GM23338 (cell line): ENCODE data around the gene C12orf54. TPM values are rescaled to one million over a fixed set of nuclear protein-coding genes. Genes with fewer than 3 reads are reported as not detected.
"Not testable (repeated sequence)": the region's sequence is repeated elsewhere in the genome, so short reads cannot be mapped to it uniquely, and the experiment has no call there.

Experiments used
- ATAC-seq: fragments of 200-7000 bp; cut with Tn5 transposase; 3 replicates; pipeline ENCODE4 v1.9.1; 2020
- DNase-seq: peaks from one replicate; pipeline ENCODE4 v3.0.0-alpha.2; 2015; ENCODE audit warnings: low spot score
- H2AFZ ChIP-seq: fragments of 200-600 bp; sonication (generic); 2 replicates; pipeline ENCODE4 v1.8.0; 2016; ENCODE audit warnings: antibody characterized with exemption, mild to moderate bottlenecking, moderate library complexity
- H3F3A ChIP-seq: fragments of 200-600 bp; sonication (generic); replicated peaks from 2 replicates; pipeline ENCODE4 v1.8.0; 2017; ENCODE audit warnings: antibody characterized with exemption, mixed run types, low read depth
- H3K27ac ChIP-seq: fragments of 200-600 bp; sonication (generic); 2 replicates; pipeline ENCODE4 v1.6.1; 2016; ENCODE audit warnings: low read depth
- H3K27me3 ChIP-seq: fragments of 200-600 bp; sonication (generic); 2 replicates; pipeline ENCODE4 v1.8.0; 2016; ENCODE audit warnings: mild to moderate bottlenecking, mixed run types, moderate library complexity; ENCODE audit not compliant: insufficient read depth
- H3K36me3 ChIP-seq: fragments of 200-600 bp; sonication (generic); 2 replicates; pipeline ENCODE4 v1.8.0; 2016; ENCODE audit warnings: mild to moderate bottlenecking; ENCODE audit not compliant: insufficient read depth
- H3K4me1 ChIP-seq: fragments of 200-600 bp; sonication (generic); 2 replicates; pipeline ENCODE4 v1.8.0; 2016; ENCODE audit warnings: mild to moderate bottlenecking, moderate library complexity; ENCODE audit not compliant: insufficient read depth
- H3K4me2 ChIP-seq: fragments of 200-600 bp; sonication (generic); 2 replicates; pipeline ENCODE4 v1.7.1; 2017; ENCODE audit warnings: mixed run types
- H3K4me3 ChIP-seq: fragments of 200-600 bp; sonication (generic); 2 replicates; pipeline ENCODE4 v1.6.1; 2016; ENCODE audit warnings: mixed run types
- H3K79me2 ChIP-seq: fragments of 200-600 bp; sonication (generic); replicated peaks from 2 replicates; pipeline ENCODE4 v1.8.0; 2017; ENCODE audit warnings: mild to moderate bottlenecking; ENCODE audit not compliant: insufficient read depth
- H3K9me2 ChIP-seq: fragments of 200-600 bp; sonication (generic); 2 replicates; pipeline ENCODE4 v1.8.0; 2017; ENCODE audit not compliant: insufficient read depth
- H4K20me1 ChIP-seq: fragments of 200-600 bp; sonication (generic); replicated peaks from 2 replicates; pipeline ENCODE4 v1.8.0; 2017; ENCODE audit warnings: mild to moderate bottlenecking; ENCODE audit not compliant: insufficient read depth
- H3K27ac Mint-ChIP-seq: 2 replicates; pipeline ENCODE4 v1.8.0; 2020; ENCODE audit warnings: inconsistent platforms, mild to moderate bottlenecking, moderate library complexity, mixed read lengths
- H3K27me3 Mint-ChIP-seq: 3 replicates; pipeline ENCODE4 v1.8.0; 2022; ENCODE audit warnings: low read depth, mild to moderate bottlenecking, moderate library complexity, mixed read lengths, inconsistent platforms; ENCODE audit not compliant: insufficient read depth, poor library complexity
- H3K36me3 Mint-ChIP-seq: 3 replicates; pipeline ENCODE4 v1.8.0; 2021; ENCODE audit warnings: low read depth, mild to moderate bottlenecking, inconsistent platforms, moderate library complexity, mixed read lengths
- H3K4me1 Mint-ChIP-seq: 3 replicates; pipeline ENCODE4 v1.8.0; 2020; ENCODE audit warnings: mild to moderate bottlenecking, inconsistent platforms, mixed read lengths
- H3K4me3 Mint-ChIP-seq: 3 replicates; pipeline ENCODE4 v1.8.0; 2021; ENCODE audit warnings: moderate library complexity, mild to moderate bottlenecking, inconsistent platforms, mixed read lengths
- H3K9me3 Mint-ChIP-seq: 3 replicates; pipeline ENCODE4 v1.8.0; 2020; ENCODE audit warnings: moderate library complexity, mild to moderate bottlenecking, inconsistent platforms, mixed read lengths
- CREB1 ChIP-seq: fragments of 250-450 bp; sonication (Bioruptor Pico); IDR thresholded peaks from 2 replicates; pipeline ENCODE4 v1.5.0; 2020; ENCODE audit warnings: low read depth, mild to moderate bottlenecking, moderate library complexity
- EZH2 ChIP-seq: fragments of 200-600 bp; sonication (generic); IDR thresholded peaks from one replicate; pipeline ENCODE4 v1.8.0; 2017; ENCODE audit warnings: antibody characterized with exemption, mild to moderate bottlenecking, low read depth; ENCODE audit not compliant: unreplicated experiment
- EZH2phosphoT487 ChIP-seq: fragments of 200-600 bp; sonication (generic); IDR thresholded peaks from one replicate; pipeline ENCODE4 v1.8.1; 2018; ENCODE audit warnings: antibody characterized with exemption; ENCODE audit not compliant: unreplicated experiment
- NANOG ChIP-seq: IDR thresholded peaks from 2 replicates; pipeline ENCODE4 v1.6.1; 2016; ENCODE audit warnings: antibody characterized with exemption, borderline replicate concordance
- POLR2AphosphoS5 ChIP-seq: IDR thresholded peaks from 2 replicates; pipeline ENCODE4 v1.6.1; 2016; ENCODE audit warnings: antibody characterized with exemption, low read depth
- STAT1 ChIP-seq: IDR thresholded peaks from one replicate; pipeline ENCODE4 v1.6.1; 2016; ENCODE audit warnings: antibody characterized with exemption; ENCODE audit not compliant: unreplicated experiment
- ZNF331 ChIP-seq: fragments of 250-450 bp; sonication (Bioruptor Pico); IDR thresholded peaks from 2 replicates; pipeline ENCODE4 v1.5.0; 2020; ENCODE audit warnings: low read depth, mild to moderate bottlenecking, moderate library complexity
- polyA plus RNA-seq: library from polyadenylated mRNA; unstranded; fragments of >200 nt; fragmentation: Nextera tagmentation; extraction: Ambion mirVana; gene quantifications from 2 replicates; pipeline ENCODE4 v1.2.1, GENCODE V29; 2016
- total RNA-seq: library from RNA; depleted of rRNA; stranded (reverse); fragments of >200 nt; shearing (Covaris generic); gene quantifications from 2 replicates; pipeline ENCODE4 v1.2.3, GENCODE V29; 2014
- TF ChIP-seq, protein P1 (sequence below): IDR thresholded peaks from one replicate; pipeline ENCODE4 v1.6.1; 2018; ENCODE audit warnings: antibody characterized with exemption; ENCODE audit not compliant: unreplicated experiment

C12orf54 gene
- total and polyA plus RNA-seq, 2 experiments from 2014 or later, result not detected

DNA sequence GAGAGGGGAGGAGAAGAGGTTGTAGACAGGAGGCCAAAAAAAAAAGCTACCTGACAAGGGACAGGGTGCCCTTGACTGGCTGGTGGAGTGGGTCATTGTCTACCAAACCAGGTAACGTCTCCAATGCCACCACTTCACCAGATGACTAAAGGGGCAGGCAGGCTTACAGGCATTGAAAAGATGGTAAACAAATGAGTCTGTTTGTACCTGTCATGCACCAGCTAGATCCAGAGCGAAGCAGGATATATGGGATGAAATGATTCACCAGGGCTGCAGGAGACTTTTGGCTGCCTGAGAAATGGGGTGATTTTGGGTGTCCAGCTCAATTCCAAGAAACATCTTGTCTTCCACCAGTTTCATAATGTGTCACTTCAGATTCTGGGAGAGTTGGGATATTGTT lies 4.0 kb downstream of the C12orf54 start:
- Histone ChIP-seq H3K27ac (no peak overlapping the region), H3K36me3 (no peaks in the 10 kb centered on the region; the same call in 1 of the 2 replicates), H3F3A (no peaks in the 10 kb centered on the region), H3K27me3 (no peaks in the 10 kb centered on the region), H2AFZ (no peak overlapping the region), H3K4me3 (no peak overlapping the region), H3K4me2 (no peak overlapping the region), H3K4me1 (no peaks in the 10 kb centered on the region), H4K20me1 (no peaks in the 10 kb centered on the region), H3K79me2 (no peaks in the 10 kb centered on the region), H3K9me2 (peaks cover 4% of the 10 kb centered on the region; the same call in 1 of the 2 replicates)
- Mint-ChIP-seq H3K27me3 (peaks cover 5% of the 10 kb centered on the region), H3K36me3 (no peaks in the 10 kb centered on the region), H3K27ac (no peak overlapping the region), H3K4me3 (no peak overlapping the region), H3K4me1 (peaks cover 4% of the 10 kb centered on the region; the same call in 2 of the 3 replicates), H3K9me3 (peaks cover 7% of the 10 kb centered on the region; the same call in 1 of the 3 replicates)
- DNase-seq, result no peak
- no peak for TF ChIP-seq NANOG
- TF ChIP-seq, protein P1, sequence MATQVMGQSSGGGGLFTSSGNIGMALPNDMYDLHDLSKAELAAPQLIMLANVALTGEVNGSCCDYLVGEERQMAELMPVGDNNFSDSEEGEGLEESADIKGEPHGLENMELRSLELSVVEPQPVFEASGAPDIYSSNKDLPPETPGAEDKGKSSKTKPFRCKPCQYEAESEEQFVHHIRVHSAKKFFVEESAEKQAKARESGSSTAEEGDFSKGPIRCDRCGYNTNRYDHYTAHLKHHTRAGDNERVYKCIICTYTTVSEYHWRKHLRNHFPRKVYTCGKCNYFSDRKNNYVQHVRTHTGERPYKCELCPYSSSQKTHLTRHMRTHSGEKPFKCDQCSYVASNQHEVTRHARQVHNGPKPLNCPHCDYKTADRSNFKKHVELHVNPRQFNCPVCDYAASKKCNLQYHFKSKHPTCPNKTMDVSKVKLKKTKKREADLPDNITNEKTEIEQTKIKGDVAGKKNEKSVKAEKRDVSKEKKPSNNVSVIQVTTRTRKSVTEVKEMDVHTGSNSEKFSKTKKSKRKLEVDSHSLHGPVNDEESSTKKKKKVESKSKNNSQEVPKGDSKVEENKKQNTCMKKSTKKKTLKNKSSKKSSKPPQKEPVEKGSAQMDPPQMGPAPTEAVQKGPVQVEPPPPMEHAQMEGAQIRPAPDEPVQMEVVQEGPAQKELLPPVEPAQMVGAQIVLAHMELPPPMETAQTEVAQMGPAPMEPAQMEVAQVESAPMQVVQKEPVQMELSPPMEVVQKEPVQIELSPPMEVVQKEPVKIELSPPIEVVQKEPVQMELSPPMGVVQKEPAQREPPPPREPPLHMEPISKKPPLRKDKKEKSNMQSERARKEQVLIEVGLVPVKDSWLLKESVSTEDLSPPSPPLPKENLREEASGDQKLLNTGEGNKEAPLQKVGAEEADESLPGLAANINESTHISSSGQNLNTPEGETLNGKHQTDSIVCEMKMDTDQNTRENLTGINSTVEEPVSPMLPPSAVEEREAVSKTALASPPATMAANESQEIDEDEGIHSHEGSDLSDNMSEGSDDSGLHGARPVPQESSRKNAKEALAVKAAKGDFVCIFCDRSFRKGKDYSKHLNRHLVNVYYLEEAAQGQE, result no peak
- ATAC-seq, result no peak

DNA sequence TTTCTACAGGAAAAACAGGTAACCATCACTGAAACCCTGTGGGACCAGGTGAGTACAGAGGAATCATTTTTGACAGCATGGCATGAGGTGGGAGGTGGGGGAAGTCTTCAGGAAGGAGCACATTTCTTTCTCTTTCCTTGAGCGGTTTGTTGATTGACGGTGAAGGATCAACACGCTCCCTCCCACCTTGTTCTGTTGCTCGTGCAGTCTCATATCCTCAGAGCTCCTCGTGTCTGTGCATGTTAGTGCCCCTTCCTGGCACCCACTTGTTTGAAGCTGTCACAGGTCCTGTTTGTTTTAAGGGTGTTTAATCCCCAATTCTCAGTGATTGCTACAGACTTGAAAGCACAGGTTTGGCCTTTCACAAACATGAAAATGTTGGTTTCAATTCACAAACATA lies 4.4 kb downstream of the C12orf54 start:
- Histone ChIP-seq H3K4me1 (no peaks in the 10 kb centered on the region), H3K27ac (no peak overlapping the region), H3K9me2 (peaks cover 4% of the 10 kb centered on the region; the same call in 1 of the 2 replicates), H4K20me1 (no peaks in the 10 kb centered on the region), H3K4me2 (no peak overlapping the region), H3K79me2 (no peaks in the 10 kb centered on the region), H3K36me3 (no peaks in the 10 kb centered on the region; the same call in 1 of the 2 replicates), H3K4me3 (no peak overlapping the region), H3K27me3 (no peaks in the 10 kb centered on the region), H2AFZ (no peak overlapping the region), H3F3A (no peaks in the 10 kb centered on the region)
- H3K4me3 Mint-ChIP-seq, result no peak overlapping the region
- no peaks in the 10 kb centered on the region for H3K36me3 Mint-ChIP-seq
- H3K9me3 Mint-ChIP-seq, result peaks cover 5% of the 10 kb centered on the region; the same call in 1 of the 3 replicates
- TF ChIP-seq ZNF331 (CRISPR knock-in tag) (no peak), POLR2AphosphoS5 (no peak)
- peaks cover 5% of the 10 kb centered on the region for H3K27me3 Mint-ChIP-seq
- no peak overlapping the region for H3K27ac Mint-ChIP-seq
- DNase-seq (no peak), ATAC-seq (no peak)
- H3K4me1 Mint-ChIP-seq, result peaks cover 4% of the 10 kb centered on the region; the same call in 2 of the 3 replicates

DNA sequence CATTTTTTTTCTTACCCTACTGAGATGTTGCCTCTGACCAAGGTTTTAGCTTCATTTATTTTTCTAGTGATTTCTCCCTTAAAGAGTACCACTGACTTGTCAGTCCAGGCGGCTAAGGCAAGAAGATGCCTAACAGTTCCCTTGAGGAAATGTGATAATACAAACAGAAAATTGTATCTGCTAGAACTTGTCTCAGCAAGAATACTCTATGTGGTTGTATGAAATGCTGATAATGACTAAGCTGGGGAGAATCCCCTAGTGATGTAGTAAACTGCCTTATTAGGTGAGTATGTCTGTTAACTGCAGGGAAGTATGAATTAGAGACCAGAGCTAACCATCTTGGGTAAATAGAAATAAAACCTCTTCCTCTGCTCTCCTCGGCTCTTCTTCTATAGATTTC lies 6.7 kb downstream of the C12orf54 start:
- Histone ChIP-seq H3K4me2 (no peak overlapping the region), H3K4me3 (no peak overlapping the region), H4K20me1 (no peaks in the 10 kb centered on the region), H3K4me1 (no peaks in the 10 kb centered on the region), H3K36me3 (no peaks in the 10 kb centered on the region), H3K9me2 (no peaks in the 10 kb centered on the region; the same call in 1 of the 2 replicates), H3K27ac (no peak overlapping the region), H3K79me2 (no peaks in the 10 kb centered on the region), H3F3A (no peaks in the 10 kb centered on the region), H3K27me3 (no peaks in the 10 kb centered on the region), H2AFZ (no peak overlapping the region)
- peaks cover 3% of the 10 kb centered on the region for H3K27me3 Mint-ChIP-seq
- DNase-seq (no peak), ATAC-seq (no peak)
- H3K4me3 Mint-ChIP-seq, result no peak overlapping the region
- TF ChIP-seq EZH2 (no peak), ZNF331 (CRISPR knock-in tag) (no peak), EZH2phosphoT487 (no peak), CREB1 (CRISPR knock-in tag) (no peak), NANOG (no peak), STAT1 (no peak)
- H3K36me3 Mint-ChIP-seq, result no peaks in the 10 kb centered on the region
- H3K27ac Mint-ChIP-seq, result no peak overlapping the region
- no peaks in the 10 kb centered on the region; the same call in 2 of the 3 replicates for H3K9me3 Mint-ChIP-seq
- no peaks in the 10 kb centered on the region for H3K4me1 Mint-ChIP-seq

DNA sequence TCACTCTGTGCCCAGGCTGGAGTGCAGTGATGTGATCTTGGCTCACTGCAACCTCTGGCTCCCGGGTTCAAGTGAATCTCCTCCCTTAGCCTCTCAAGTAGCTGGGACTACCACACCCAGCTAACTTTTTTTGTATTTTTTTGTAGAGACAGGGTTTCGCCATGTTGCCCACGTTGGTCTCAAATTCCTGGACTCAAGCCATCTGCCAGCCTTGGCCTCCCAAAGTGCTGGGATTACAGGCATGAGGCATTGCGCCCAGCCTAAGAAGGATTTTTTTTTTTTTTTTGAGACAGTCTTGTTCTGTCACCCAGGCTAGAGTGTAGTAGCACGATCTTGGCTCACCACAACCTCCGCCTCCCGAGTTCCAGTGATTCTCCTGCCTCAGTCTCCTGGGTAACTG lies 7.2 kb downstream of the C12orf54 start:
- H2AFZ ChIP-seq, H3K4me1 Mint-ChIP-seq, H3K36me3 Mint-ChIP-seq, H3K27me3 Mint-ChIP-seq, H3K9me2 ChIP-seq, H3F3A ChIP-seq, H3K27ac ChIP-seq, H3K36me3 ChIP-seq, H3K27ac Mint-ChIP-seq, H3K4me2 ChIP-seq, ATAC-seq, H3K79me2 ChIP-seq, H3K9me3 Mint-ChIP-seq, DNase-seq, H3K27me3 ChIP-seq, H3K4me3 Mint-ChIP-seq, H3K4me1 ChIP-seq, H3K4me3 ChIP-seq, H4K20me1 ChIP-seq: not testable (repeated sequence)

DNA sequence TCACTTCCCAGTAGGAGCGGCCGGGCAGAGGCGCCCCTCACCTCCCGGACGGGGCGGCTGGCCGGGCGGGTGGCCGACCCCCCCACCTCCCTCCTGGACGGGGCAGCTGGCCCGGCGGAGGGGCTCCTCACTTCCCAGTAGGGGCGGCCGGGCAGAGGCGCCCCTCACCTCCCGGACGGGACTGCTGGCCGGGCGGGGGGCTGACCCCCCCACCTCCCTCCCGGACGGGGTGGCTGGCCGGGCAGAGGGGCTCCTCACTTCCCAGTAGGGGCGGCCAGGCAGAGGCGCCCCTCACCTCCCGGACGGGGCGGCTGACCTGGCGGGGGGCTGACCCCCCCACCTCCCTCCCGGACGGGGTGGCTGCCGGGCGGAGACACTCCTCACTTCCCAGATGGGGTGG lies 18.0 kb downstream of the C12orf54 start:
- not testable (repeated sequence) for H3K79me2 ChIP-seq, H3K27me3 Mint-ChIP-seq, H3K4me1 Mint-ChIP-seq, H3K27ac Mint-ChIP-seq, H3K36me3 Mint-ChIP-seq, H4K20me1 ChIP-seq, H3K9me2 ChIP-seq, H3K4me3 Mint-ChIP-seq, H3F3A ChIP-seq, H3K4me1 ChIP-seq, H3K4me2 ChIP-seq, H2AFZ ChIP-seq, H3K4me3 ChIP-seq, H3K27me3 ChIP-seq, DNase-seq, ATAC-seq, H3K27ac ChIP-seq, H3K36me3 ChIP-seq
- peaks cover 58% of the 10 kb centered on the region for H3K9me3 Mint-ChIP-seq
